K562 (cell line): ENCODE results near the gene LEPROT. TPM values are rescaled to one million over a fixed set of nuclear protein-coding genes. Genes with fewer than 3 reads are reported as not detected.

Experiments used
- AFF4 ChIP-seq: sonication (generic); formaldehyde crosslinking; IDR thresholded peaks from 2 replicates; pipeline ENCODE4 v1.8.0; 2023; ENCODE audit warnings: mild to moderate bottlenecking, missing genetic modification reagents
- BRCA1 ChIP-seq, 2 experiments: fragments of 450-650 bp in 1 of 2; sonication (generic) in 1 of 2; formaldehyde crosslinking in 1 of 2; IDR thresholded peaks; 2 replicates each; pipeline versions ENCODE4 v1.5.0 to v1.6.1; 2017 to 2020; ENCODE audit warnings: mild to moderate bottlenecking in 1 of 2, missing genetic modification reagents in 1 of 2
- CGGBP1 ChIP-seq: fragments of 250-450 bp; sonication (Bioruptor Pico); IDR thresholded peaks from 2 replicates; pipeline ENCODE4 v1.9.0; 2021; ENCODE audit warnings: mild to moderate bottlenecking
- CREBBP ChIP-seq: IDR thresholded peaks from one replicate; pipeline ENCODE4 v1.6.1; 2012; ENCODE audit warnings: low read depth, mild to moderate bottlenecking, control low read depth, inconsistent platforms, low read length
- DMBX1 ChIP-seq: fragments of 250-450 bp; sonication (Bioruptor Pico); IDR thresholded peaks from 2 replicates; pipeline ENCODE4 v1.8.0; 2022; ENCODE audit warnings: inconsistent platforms, mild to moderate bottlenecking, moderate library complexity, borderline replicate concordance
- DPF2 ChIP-seq: fragments of 450-650 bp; IDR thresholded peaks from 2 replicates; pipeline ENCODE4 v1.6.1; 2016
- GATAD2A ChIP-seq: fragments of 450-650 bp; IDR thresholded peaks from 2 replicates; pipeline ENCODE4 v1.6.1; 2017
- GATAD2B ChIP-seq: fragments of 450-650 bp; IDR thresholded peaks from 2 replicates; pipeline ENCODE4 v1.6.1; 2017; ENCODE audit warnings: mild to moderate bottlenecking, borderline replicate concordance
- KDM2B ChIP-seq: fragments of 250-450 bp; sonication (Bioruptor Pico); IDR thresholded peaks from 2 replicates; pipeline ENCODE4 v1.8.0; 2021; ENCODE audit warnings: mild to moderate bottlenecking, moderate library complexity
- KDM5B ChIP-seq: fragments of 200-600 bp; sonication (generic); IDR thresholded peaks from 2 replicates; pipeline ENCODE4 v1.6.1; 2012; ENCODE audit warnings: low read depth, mild to moderate bottlenecking, moderate library complexity, low read length, control low read depth, inconsistent platforms; ENCODE audit not compliant: insufficient replicate concordance
- MCM7 ChIP-seq, 2 experiments: fragments of 450-650 bp; IDR thresholded peaks; 2 replicates each; pipeline ENCODE4 v1.6.1; 2016 to 2018
- NELFE ChIP-seq: IDR thresholded peaks from 2 replicates; pipeline ENCODE4 v1.6.1; 2011; ENCODE audit warnings: mild to moderate bottlenecking; ENCODE audit not compliant: insufficient read depth, insufficient read length
- OTX1 ChIP-seq: fragments of 450-650 bp; formaldehyde crosslinking; IDR thresholded peaks from 2 replicates; pipeline ENCODE4 v1.4.0; 2022; ENCODE audit warnings: mild to moderate bottlenecking
- SIRT6 ChIP-seq: IDR thresholded peaks from one replicate; pipeline ENCODE4 v1.6.1; 2012; ENCODE audit warnings: low read depth, mild to moderate bottlenecking, control low read depth, inconsistent platforms, low read length, moderate library complexity
- TAF7 ChIP-seq: fragments of 450-650 bp; IDR thresholded peaks from 2 replicates; pipeline ENCODE4 v1.6.1; 2016; ENCODE audit warnings: missing genetic modification characterization, missing compliant biosample characterization
- TCF3 ChIP-seq: sonication (generic); formaldehyde crosslinking; IDR thresholded peaks from 2 replicates; pipeline ENCODE4 v1.4.0; 2020; ENCODE audit warnings: mild to moderate bottlenecking, missing genetic modification reagents
- ZBTB12 ChIP-seq: fragments of 250-450 bp; sonication (Bioruptor Pico); IDR thresholded peaks from 2 replicates; pipeline ENCODE4 v1.4.0; 2020
- ZC3H8 ChIP-seq: fragments of 450-650 bp; IDR thresholded peaks from 2 replicates; pipeline ENCODE4 v1.6.1; 2017
- ZNF511 ChIP-seq: sonication (generic); formaldehyde crosslinking; IDR thresholded peaks from 2 replicates; pipeline ENCODE4 v1.8.0; 2022; ENCODE audit warnings: mild to moderate bottlenecking, missing genetic modification reagents
- ZNF518B ChIP-seq: fragments of 250-450 bp; sonication (Bioruptor Pico); IDR thresholded peaks from 2 replicates; pipeline ENCODE4 v1.5.0; 2021; ENCODE audit warnings: mild to moderate bottlenecking, moderate library complexity
- polyA plus RNA-seq, 8 experiments: library from polyadenylated mRNA; depleted of rRNA in 4 of 8; stranded (reverse) in 5 of 8; unstranded in 3 of 8; fragments of >200 nt; fragmentation: Nextera tagmentation in 2 of 8; fragmentation: Illumina TruSeq in 1 of 8; extraction: Ambion mirVana in 2 of 8; extraction: Trizol in 1 of 8; gene quantifications; 2 replicates each; pipeline versions ENCODE4 v1.2.1 to v1.2.3, GENCODE V29; 2011 to 2014; ENCODE audit warnings: inconsistent platforms in 1 of 8, missing spikeins in 1 of 8
- total RNA-seq, 7 experiments: library from RNA; depleted of rRNA in 6 of 7; stranded (reverse); fragments of >200 nt in 6 of 7; fragmentation: Illumina TruSeq in 2 of 7; extraction: Trizol in 2 of 7; gene quantifications; 2 replicates each; pipeline versions ENCODE4 v1.2.1 to v1.2.3, GENCODE V29; 2011 to 2021; ENCODE audit warnings: low replicate concordance in 1 of 7

The LEPROT gene
- total and polyA plus RNA-seq, 9 of the 15 experiments (the other 6 are each of a cell fraction or from before 2014, with no cell fraction given): 28.1 to 97.5 (median 45.8) TPM

GRCh38 chr1:65423884-65424572 lies 3.6 kb downstream of the LEPROT start (continued):
- TF ChIP-seq ZNF518B (no peak), DMBX1 (CRISPR knock-in tag) (no peak), AFF4 (CRISPR knock-in tag) (no peak), ZBTB12 (no peak), TAF7 (tag) (no peak), KDM5B (no peak), CGGBP1 (no peak), ZC3H8 (no peak), ZNF511 (no peak), TCF3 (CRISPR knock-in tag) (peak; percentile 78), DPF2 (peak; percentile 92), SIRT6 (no peak), NELFE (no peak), KDM2B (no peak), MCM7 (IDR thresholded peaks at IDR 0.05) (no peak), BRCA1 (IDR thresholded peaks at IDR 0.05) (no peak), BRCA1 (CRISPR knock-in tag; IDR thresholded peaks at IDR 0.05) (no peak), OTX1 (CRISPR knock-in tag) (no peak), GATAD2B (peak; percentile 45; the same call in 1 of the 2 replicates), CREBBP (no peak), GATAD2A (no peak)
